H9 (cell line): ENCODE measurements around the gene MYO1D. TPM values are rescaled to one million over a fixed set of nuclear protein-coding genes. Genes with fewer than 3 reads are reported as not detected.

ENCODE experiments used
- DNase-seq: peaks from one replicate; pipeline ENCODE4 v3.0.0-alpha.2; 2017
- H2AFZ ChIP-seq: one replicate; pipeline ENCODE4 v1.6.1; 2013; ENCODE audit warnings: mild to moderate bottlenecking, low read length, control low read depth, moderate library complexity
- H2AK5ac ChIP-seq: 2 replicates; pipeline ENCODE4 v1.6.1; 2013; ENCODE audit warnings: low read length, control low read depth, mixed read lengths; ENCODE audit not compliant: insufficient read length
- H2BK120ac ChIP-seq: one replicate; pipeline ENCODE4 v1.6.1; 2013; ENCODE audit warnings: low read depth, mild to moderate bottlenecking, low read length, control low read depth, inconsistent platforms; ENCODE audit not compliant: poor library complexity, severe bottlenecking
- H2BK12ac ChIP-seq: 2 replicates; pipeline ENCODE4 v1.6.1; 2013; ENCODE audit warnings: low read length, control low read depth, mixed read lengths, low read depth; ENCODE audit not compliant: insufficient read length
- H2BK15ac ChIP-seq: 2 replicates; pipeline ENCODE4 v1.6.1; 2013; ENCODE audit warnings: low read depth, low read length, control low read depth
- H2BK20ac ChIP-seq: one replicate; pipeline ENCODE4 v1.6.1; 2013; ENCODE audit warnings: low read depth, mild to moderate bottlenecking, low read length, control low read depth, inconsistent platforms; ENCODE audit not compliant: poor library complexity, severe bottlenecking
- H2BK5ac ChIP-seq: 2 replicates; pipeline ENCODE4 v1.6.1; 2013; ENCODE audit warnings: low read length, control low read depth, mixed read lengths; ENCODE audit not compliant: insufficient read length
- H3K14ac ChIP-seq: 2 replicates; pipeline ENCODE4 v1.6.1; 2013; ENCODE audit warnings: low read length, control low read depth; ENCODE audit not compliant: insufficient read depth
- H3K18ac ChIP-seq: 2 replicates; pipeline ENCODE4 v1.6.1; 2013; ENCODE audit warnings: low read depth, mild to moderate bottlenecking, mixed read lengths, low read length, control low read depth; ENCODE audit not compliant: insufficient read length
- H3K23ac ChIP-seq: 2 replicates; pipeline ENCODE4 v1.6.1; 2013; ENCODE audit warnings: low read length, control low read depth, mixed read lengths, low read depth; ENCODE audit not compliant: insufficient read length
- H3K23me2 ChIP-seq: 2 replicates; pipeline ENCODE4 v1.6.1; 2013; ENCODE audit warnings: low read depth, mild to moderate bottlenecking, mixed read lengths, low read length, control low read depth; ENCODE audit not compliant: insufficient read length, poor library complexity, severe bottlenecking
- H3K27ac ChIP-seq: 2 replicates; pipeline ENCODE4 v1.5.1; 2013; ENCODE audit warnings: low read length, control low read depth, mixed read lengths, low read depth; ENCODE audit not compliant: insufficient read length
- H3K27me3 ChIP-seq: 2 replicates; pipeline ENCODE4 v1.6.1; 2013; ENCODE audit warnings: low read length, control low read depth, inconsistent platforms; ENCODE audit not compliant: insufficient read depth
- H3K4ac ChIP-seq: 2 replicates; pipeline ENCODE4 v1.6.1; 2013; ENCODE audit warnings: low read depth, mild to moderate bottlenecking, control low read depth, inconsistent platforms, low read length, moderate library complexity
- H3K4me1 ChIP-seq: 2 replicates; pipeline ENCODE4 v1.6.1; 2013; ENCODE audit warnings: low read length, control low read depth, inconsistent platforms; ENCODE audit not compliant: insufficient read depth
- H3K4me2 ChIP-seq: 2 replicates; pipeline ENCODE4 v1.6.1; 2013; ENCODE audit warnings: low read length, control low read depth, mixed read lengths; ENCODE audit not compliant: insufficient read length, insufficient read depth
- H3K56ac ChIP-seq: 2 replicates; pipeline ENCODE4 v1.6.1; 2013; ENCODE audit warnings: low read depth, mild to moderate bottlenecking, mixed read lengths, low read length, control low read depth; ENCODE audit not compliant: insufficient read length
- H3K79me1 ChIP-seq: 2 replicates; pipeline ENCODE4 v1.6.1; 2013; ENCODE audit warnings: low read depth, mild to moderate bottlenecking, moderate library complexity, low read length, control low read depth, inconsistent platforms; ENCODE audit not compliant: insufficient read depth, poor library complexity, severe bottlenecking
- H3K79me2 ChIP-seq: 2 replicates; pipeline ENCODE4 v1.6.1; 2013; ENCODE audit warnings: low read length, control low read depth, inconsistent platforms; ENCODE audit not compliant: insufficient read depth
- H3K9ac ChIP-seq: 2 replicates; pipeline ENCODE4 v1.6.1; 2013; ENCODE audit warnings: low read length, control low read depth, mixed read lengths; ENCODE audit not compliant: insufficient read length; ENCODE audit errors: extremely low read depth
- H3K9me3 ChIP-seq: one replicate; pipeline ENCODE4 v1.6.1; 2013; ENCODE audit warnings: low read depth, low read length, inconsistent platforms; ENCODE audit not compliant: control insufficient read depth
- H3T11ph ChIP-seq: one replicate; pipeline ENCODE4 v1.6.1; 2013; ENCODE audit warnings: mild to moderate bottlenecking, low read length, control low read depth, inconsistent platforms
- H4K20me1 ChIP-seq: one replicate; pipeline ENCODE4 v1.6.1; 2013; ENCODE audit not compliant: control insufficient read depth, insufficient read length, insufficient read depth
- H4K5ac ChIP-seq: 2 replicates; pipeline ENCODE4 v1.6.1; 2013; ENCODE audit warnings: low read depth, mild to moderate bottlenecking, mixed read lengths, low read length, control low read depth; ENCODE audit not compliant: insufficient read length
- H4K8ac ChIP-seq: replicated peaks from 2 replicates; pipeline ENCODE4 v1.6.1; 2013; ENCODE audit warnings: low read length, control low read depth, mixed read lengths, low read depth; ENCODE audit not compliant: insufficient read length
- H4K91ac ChIP-seq: 2 replicates; pipeline ENCODE4 v1.6.1; 2013; ENCODE audit warnings: low read depth, mild to moderate bottlenecking, moderate library complexity, mixed read lengths, low read length, control low read depth; ENCODE audit not compliant: insufficient read length
- H3K27ac Mint-ChIP-seq, 3 experiments: 2 replicates in 2 of 3; 3 replicates in 1 of 3; pipeline ENCODE4 v1.8.0; 2020 to 2021; ENCODE audit warnings: mixed read lengths in 3 of 3, mild to moderate bottlenecking in 1 of 3, moderate library complexity in 1 of 3
- H3K27me3 Mint-ChIP-seq: 2 replicates; pipeline ENCODE4 v1.8.0; 2021; ENCODE audit warnings: low read depth, mild to moderate bottlenecking, moderate library complexity, mixed read lengths
- H3K36me3 Mint-ChIP-seq, 3 experiments: 2 replicates in 2 of 3; 3 replicates in 1 of 3; pipeline ENCODE4 v1.8.0; 2020 to 2021; ENCODE audit warnings: low read depth in 3 of 3, mixed read lengths in 3 of 3; ENCODE audit not compliant: insufficient read depth in 1 of 3
- H3K4me1 Mint-ChIP-seq, 2 experiments: 2 replicates each; pipeline ENCODE4 v1.8.0; 2020; ENCODE audit warnings: mixed read lengths in 2 of 2
- H3K4me3 Mint-ChIP-seq, 2 experiments: 2 replicates in 1 of 2; 3 replicates in 1 of 2; pipeline ENCODE4 v1.8.0; 2020 to 2021; ENCODE audit warnings: mild to moderate bottlenecking in 2 of 2, mixed read lengths in 2 of 2, moderate library complexity in 1 of 2
- H3K9me3 Mint-ChIP-seq, 2 experiments: 2 replicates in 1 of 2; 3 replicates in 1 of 2; pipeline ENCODE4 v1.8.0; 2020; ENCODE audit warnings: mild to moderate bottlenecking in 2 of 2, mixed read lengths in 2 of 2, moderate library complexity in 1 of 2
- CTCF ChIP-seq: fragments of 200-600 bp; sonication (generic); conservative IDR thresholded peaks from 3 replicates; pipeline ENCODE4 v1.8.0; 2021; ENCODE audit warnings: antibody characterized with exemption, mild to moderate bottlenecking
- WGBS: extraction: QIAGEN DNeasy Blood & Tissue Kit; methylation state at CpG from one replicate; pipeline ENCODE4 v1.1.7; 2013; ENCODE audit warnings: missing lambda C conversion rate, low lambda C conversion rate, mixed read lengths; ENCODE audit not compliant: insufficient read length; ENCODE audit errors: extremely low coverage; 5-methylcytosine and 5-hydroxymethylcytosine counted together
- total RNA-seq: library from RNA; stranded (reverse); gene quantifications from 2 replicates; pipeline ENCODE4 v1.2.1, GENCODE V29; 2021

The MYO1D gene
- total RNA-seq, 1 experiment from 2014 or later = 19.0 TPM

GRCh38 chr17:32731556-32732295, 145.2 kb downstream of the MYO1D start:
- Histone ChIP-seq H2BK120ac (no peak overlapping the region), H2BK5ac (no peak overlapping the region), H3K27ac (no peak overlapping the region), H3K9ac (no peak overlapping the region), H3K27me3 (no peaks in the 10 kb centered on the region), H3K79me1 (no peaks in the 10 kb centered on the region), H3K9me3 (no peaks in the 10 kb centered on the region), H4K8ac (no peak overlapping the region), H3K4me2 (no peak overlapping the region), H2BK12ac (no peak overlapping the region), H2AFZ (no peak overlapping the region), H3T11ph (no peak overlapping the region), H2BK15ac (no peak overlapping the region), H3K14ac (no peak overlapping the region), H3K23ac (no peak overlapping the region), H4K91ac (no peak overlapping the region), H2BK20ac (no peak overlapping the region), H3K23me2 (no peaks in the 10 kb centered on the region), H3K4ac (no peak overlapping the region), H3K79me2 (no peaks in the 10 kb centered on the region), H3K18ac (no peak overlapping the region), H4K20me1 (no peaks in the 10 kb centered on the region), H3K56ac (no peak overlapping the region), H4K5ac (no peak overlapping the region), H2AK5ac (no peak overlapping the region), H3K4me1 (no peaks in the 10 kb centered on the region)
- peaks cover 6 to 12% (median 8%) of the 10 kb centered on the region in 3 experiments; a peak in 5 of 7 replicates for H3K36me3 Mint-ChIP-seq
- 0 out of 4 replicates have a peak, but pooled peaks cover 0 to 2% of the 10 kb centered on the region in 2 experiments for H3K4me1 Mint-ChIP-seq
- no peak overlapping the region for H3K27ac Mint-ChIP-seq
- no peak overlapping the region for H3K4me3 Mint-ChIP-seq
- no peak for TF ChIP-seq CTCF
- no CpG with 5 or more reads among the region's 13 CpGs for WGBS
- H3K9me3 Mint-ChIP-seq = peaks cover 0 to 4% of the 10 kb centered on the region in 2 experiments; a peak in 1 of 5 replicates
- DNase-seq = no peak
- H3K27me3 Mint-ChIP-seq = no peaks in the 10 kb centered on the region
